Suprapubic skin (tissue), 3 donors: ENCODE measurements around the gene ZBTB42.

Experiments
- POLR2AphosphoS5 ChIP-seq, 3 donors: sonication (generic); formaldehyde crosslinking; IDR thresholded peaks; one replicate each; pipeline ENCODE4 v1.6.1; 2017; ENCODE audit warnings: antibody characterized with exemption in 3 of 3
- TF ChIP-seq, protein P1 (sequence below), 2 donors: fragments of 200-600 bp in 1 of 2; fragments of 450-650 bp in 1 of 2; sonication (generic) in 1 of 2; IDR thresholded peaks; one replicate each; pipeline ENCODE4 v1.5.1; 2016 to 2019; ENCODE audit warnings: antibody characterized with exemption in 2 of 2, mild to moderate bottlenecking in 1 of 2, moderate library complexity in 1 of 2

DNA sequence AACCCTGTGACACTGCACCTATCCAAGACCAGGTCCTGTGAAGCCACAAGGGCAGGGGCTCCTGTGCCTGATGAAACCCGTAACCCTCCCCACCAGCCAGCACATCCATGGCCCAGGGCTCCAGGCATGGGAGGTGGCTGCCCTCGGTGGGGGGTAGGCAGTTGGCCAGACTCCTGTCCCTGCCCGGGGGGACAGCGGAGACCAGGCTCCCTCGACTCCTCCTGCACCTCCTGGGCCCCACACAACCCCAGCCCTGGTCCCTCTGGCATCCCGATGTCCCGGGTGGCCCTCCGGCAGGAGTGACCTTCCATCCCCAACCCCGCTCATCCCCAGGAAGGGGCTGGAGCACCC lies 16.7 kb upstream of the ZBTB42 start:
- TF ChIP-seq, protein P1, sequence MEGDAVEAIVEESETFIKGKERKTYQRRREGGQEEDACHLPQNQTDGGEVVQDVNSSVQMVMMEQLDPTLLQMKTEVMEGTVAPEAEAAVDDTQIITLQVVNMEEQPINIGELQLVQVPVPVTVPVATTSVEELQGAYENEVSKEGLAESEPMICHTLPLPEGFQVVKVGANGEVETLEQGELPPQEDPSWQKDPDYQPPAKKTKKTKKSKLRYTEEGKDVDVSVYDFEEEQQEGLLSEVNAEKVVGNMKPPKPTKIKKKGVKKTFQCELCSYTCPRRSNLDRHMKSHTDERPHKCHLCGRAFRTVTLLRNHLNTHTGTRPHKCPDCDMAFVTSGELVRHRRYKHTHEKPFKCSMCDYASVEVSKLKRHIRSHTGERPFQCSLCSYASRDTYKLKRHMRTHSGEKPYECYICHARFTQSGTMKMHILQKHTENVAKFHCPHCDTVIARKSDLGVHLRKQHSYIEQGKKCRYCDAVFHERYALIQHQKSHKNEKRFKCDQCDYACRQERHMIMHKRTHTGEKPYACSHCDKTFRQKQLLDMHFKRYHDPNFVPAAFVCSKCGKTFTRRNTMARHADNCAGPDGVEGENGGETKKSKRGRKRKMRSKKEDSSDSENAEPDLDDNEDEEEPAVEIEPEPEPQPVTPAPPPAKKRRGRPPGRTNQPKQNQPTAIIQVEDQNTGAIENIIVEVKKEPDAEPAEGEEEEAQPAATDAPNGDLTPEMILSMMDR (IDR thresholded peaks at IDR 0.05): no peak
- TF ChIP-seq POLR2AphosphoS5 (IDR thresholded peaks at IDR 0.05): no peak
